GM12878 (cell line): Measurements from ENCODE around the gene PFN2. TPM values are rescaled to one million over a fixed set of nuclear protein-coding genes. Genes with fewer than 3 reads are reported as not detected.

Source experiments
- ATAC-seq: fragments of 200-7000 bp; cut with Tn5 transposase; 3 replicates; pipeline ENCODE4 v1.9.1; 2020; ENCODE audit warnings: mild to moderate bottlenecking, moderate library complexity
- BruUV-seq: library from RNA; stranded (reverse); fragments of 400-500 nt; replicated peaks from 2 replicates; lab custom pipeline; 2021; lab: Mats Ljungman, UMichigan
- CTCF ChIA-PET: fragments of 300-600 bp; sonication (Branson Sonifier 250); formaldehyde crosslinking; extraction: SDS; loops from one replicate; lab custom pipeline; 2021; ENCODE audit warnings: inconsistent platforms; lab: Yijun Ruan, JAX
- POLR2A ChIA-PET: fragments of 350-600 bp; formaldehyde crosslinking; extraction: SDS; loops from one replicate; lab custom pipeline; 2021; ENCODE audit warnings: inconsistent platforms; lab: Charles Lee
- RAD21 ChIA-PET: fragments of 300-600 bp; sonication (Branson Sonifier 250); formaldehyde crosslinking; loops from one replicate; lab custom pipeline; 2023; ENCODE audit warnings: antibody characterized with exemption; ENCODE audit not compliant: unreplicated experiment; lab: Charles Lee
- SMC1A ChIA-PET: fragments of 300-600 bp; sonication (Branson Sonifier 250); formaldehyde crosslinking; loops from one replicate; lab custom pipeline; 2023; ENCODE audit not compliant: unreplicated experiment, uncharacterized antibody; lab: Charles Lee
- DNase-seq: peaks from one replicate; pipeline ENCODE4 v3.0.0-alpha.2; 2011; ENCODE audit warnings: low read depth, low spot score
- FAIRE-seq: peaks from 3 replicates; lab custom pipeline; 2011; peaks lifted over from hg19 to GRCh38; lab: Jason Lieb, UNC
- H2AFZ ChIP-seq: 2 replicates; pipeline ENCODE4 v1.6.0; 2011; ENCODE audit warnings: low read depth, low read length, control low read depth; ENCODE audit not compliant: control insufficient read depth
- H3K27ac ChIP-seq: 2 replicates; pipeline ENCODE4 v1.5.1; 2011; ENCODE audit warnings: control low read depth; ENCODE audit not compliant: control insufficient read depth, insufficient read depth
- H3K27me3 ChIP-seq, 2 experiments: replicated peaks in 1 of 2; 2 replicates each; pipeline versions ENCODE4 v1.6.0 to v1.6.1; 2011; ENCODE audit warnings: low read length in 1 of 2; ENCODE audit not compliant: control insufficient read depth in 2 of 2, insufficient read depth in 2 of 2
- H3K36me3 ChIP-seq, 2 experiments: 2 replicates each; pipeline ENCODE4 v1.5.1; 2011; ENCODE audit warnings: low read length in 1 of 2; ENCODE audit not compliant: control insufficient read depth in 2 of 2, insufficient read depth in 2 of 2
- H3K4me1 ChIP-seq: 2 replicates; pipeline ENCODE4 v1.6.1; 2011; ENCODE audit warnings: mild to moderate bottlenecking, low read length, moderate library complexity, mixed read lengths; ENCODE audit not compliant: control insufficient read depth, insufficient read depth
- H3K4me2 ChIP-seq: 2 replicates; pipeline ENCODE4 v1.6.0; 2011; ENCODE audit warnings: control low read depth; ENCODE audit not compliant: control insufficient read depth, insufficient read depth
- H3K4me3 ChIP-seq: fragments of 200-600 bp; sonication (generic); 2 replicates; pipeline ENCODE4 v1.5.1; 2016
- H3K79me2 ChIP-seq: 2 replicates; pipeline ENCODE4 v1.6.0; 2011; ENCODE audit warnings: low read length; ENCODE audit not compliant: control insufficient read depth, insufficient read depth
- H3K9ac ChIP-seq: 2 replicates; pipeline ENCODE4 v1.8.0; 2011; ENCODE audit warnings: low read length, control low read depth, mixed read lengths; ENCODE audit not compliant: control insufficient read depth, insufficient read depth
- H3K9me3 ChIP-seq: replicated peaks from 3 replicates; pipeline ENCODE4 v1.5.1; 2011; ENCODE audit warnings: mild to moderate bottlenecking, low read length; ENCODE audit not compliant: control insufficient read depth, insufficient read depth
- H4K20me1 ChIP-seq: 2 replicates; pipeline ENCODE4 v1.6.0; 2011; ENCODE audit not compliant: control insufficient read depth, insufficient read depth
- CREM ChIP-seq: IDR thresholded peaks from 2 replicates; pipeline ENCODE4 v1.6.1; 2014; ENCODE audit warnings: antibody characterized with exemption, low read depth
- IKZF1 ChIP-seq: fragments of 450-650 bp; conservative IDR thresholded peaks from 2 replicates; pipeline ENCODE4 v1.6.1; 2017; ENCODE audit warnings: antibody characterized with exemption, mild to moderate bottlenecking
- PBX3 ChIP-seq: IDR thresholded peaks from 2 replicates; pipeline ENCODE4 v1.6.1; 2011; ENCODE audit warnings: mild to moderate bottlenecking, low read depth, low read length, moderate library complexity; ENCODE audit not compliant: insufficient replicate concordance
- PML ChIP-seq: IDR thresholded peaks from 2 replicates; pipeline ENCODE4 v1.6.1; 2012; ENCODE audit warnings: low read length, inconsistent platforms
- POLR2A ChIP-seq: IDR thresholded peaks from 2 replicates; pipeline ENCODE4 v1.6.1; 2011; ENCODE audit warnings: low read depth, mild to moderate bottlenecking, low read length
- RAD51 ChIP-seq: fragments of 450-650 bp; IDR thresholded peaks from 2 replicates; pipeline ENCODE4 v1.6.1; 2016; ENCODE audit warnings: moderate library complexity, mild to moderate bottlenecking, inconsistent platforms
- SMARCA5 ChIP-seq: fragments of 450-650 bp; IDR thresholded peaks from 2 replicates; pipeline ENCODE4 v1.6.1; 2017; ENCODE audit warnings: mild to moderate bottlenecking
- SPI1 ChIP-seq: IDR thresholded peaks from 2 replicates; pipeline ENCODE4 v1.6.1; 2011; ENCODE audit warnings: low read depth, mild to moderate bottlenecking, low read length, moderate library complexity, borderline replicate concordance; ENCODE audit not compliant: insufficient read depth
- TBL1XR1 ChIP-seq: IDR thresholded peaks from 2 replicates; pipeline ENCODE4 v1.6.1; 2012; ENCODE audit warnings: low read depth, low read length, improper control_type of control experiment
- WGBS: methylation state at CpG from one replicate; pipeline ENCODE4 v1.1.6; 2016; ENCODE audit warnings: low lambda C conversion rate; ENCODE audit not compliant: insufficient replicate concordance, insufficient coverage; ENCODE audit errors: missing lambda C conversion rate; 5-methylcytosine and 5-hydroxymethylcytosine counted together
- in situ Hi-C: fragments of 300-500 bp; cut with MboI; formaldehyde crosslinking; loops from 9 replicates; pipeline ENCODE4 v1.14.3; 2018; ENCODE audit warnings: mixed read lengths
- intact Hi-C: fragments of 100-400 bp; cut with micrococcal nuclease; formaldehyde crosslinking; loops from one replicate; pipeline ENCODE4 v1.14.2; 2022; ENCODE audit not compliant: unreplicated experiment
- polyA plus RNA-seq, 11 experiments: library from polyadenylated mRNA; depleted of rRNA in 4 of 11; unstranded in 6 of 11; stranded (reverse) in 5 of 11; fragments of >200 nt; fragmentation: Nextera tagmentation in 4 of 11; fragmentation: Illumina TruSeq in 1 of 11; extraction: Ambion mirVana in 4 of 11; extraction: Trizol in 1 of 11; gene quantifications; 1 replicate in 1 of 11; 2 replicates in 10 of 11; pipeline versions ENCODE4 v1.2.1 to v1.2.3, GENCODE V29; 2011 to 2016; ENCODE audit warnings: inconsistent platforms in 2 of 11, missing spikeins in 2 of 11, low read depth in 1 of 11
- total RNA-seq, 4 experiments: library from RNA; depleted of rRNA in 3 of 4; stranded (reverse); fragments of >200 nt in 3 of 4; fragmentation: Illumina TruSeq in 1 of 4; extraction: Trizol in 1 of 4; gene quantifications; 2 replicates each; pipeline versions ENCODE4 v1.2.1 to v1.2.3, GENCODE V29; 2013 to 2021

Gene PFN2
- total and polyA plus RNA-seq, 10 of the 15 experiments (the other 5 are each of a cell fraction or from before 2014, with no cell fraction given) = 3.1 to 78.9 (median 5.3) TPM

- BruUV-seq = TSS peak; percentile 53
- POLR2A ChIA-PET = interaction anchor here (0.6 to 0.7 kb wide), 2 partner anchors 21 to 205 kb away, joined by 3 to 4 read pairs; no protein-coding TSS in a partner anchor
- Histone ChIP-seq H3K27me3 (0 out of 4 replicates have a peak, but pooled peaks cover 0 to 4% of the 10 kb centered on the region in 2 experiments), H3K79me2 (peaks cover 5% of the 10 kb centered on the region), H3K9ac (peak overlapping the region; percentile 52; the same call in 1 of the 2 replicates), H3K36me3 (no peaks in the 10 kb centered on the region), H4K20me1 (no peaks in the 10 kb centered on the region), H3K9me3 (no peaks in the 10 kb centered on the region), H3K27ac (no peak overlapping the region), H3K4me3 (peak overlapping the region; percentile 66)
- SMC1A ChIA-PET = interaction anchor here (1.1 to 2.2 kb wide), 5 partner anchors 16 to 213 kb away, joined by 3 to 7 read pairs (median 4); no protein-coding TSS in a partner anchor
- in situ Hi-C loops (loop anchor here (25.0 kb wide), 1 partner anchor 541 kb away; no protein-coding TSS in a partner anchor), intact Hi-C loops (loop anchor here (2.0 to 5.0 kb wide), 2 partner anchors 47 to 146 kb away; no protein-coding TSS in a partner anchor)
- peak; percentile 25 for ATAC-seq
- DNase-seq = no peak
- FAIRE-seq = no peak
- RAD21 ChIA-PET = interaction anchor here (9.3 kb wide), 1 partner anchor 212 kb away, joined by 111 read pairs; no protein-coding TSS in a partner anchor
- CTCF ChIA-PET = interaction anchor here (1.3 to 1.8 kb wide), 2 partner anchors 47 to 213 kb away, joined by 4 to 12 read pairs; no protein-coding TSS in a partner anchor
- WGBS = 4% methylated on average over 41 of the region's 42 CpGs
- no peak for TF ChIP-seq RAD51
- peak; percentile 61; the same call in 1 of the 2 replicates for TF ChIP-seq IKZF1
- no peak for TF ChIP-seq PML
- TF ChIP-seq POLR2A = no peak
- 0 out of 2 replicates have a peak, but pooled peaks have one; percentile 18 for TF ChIP-seq SPI1
- TF ChIP-seq TBL1XR1 = no peak
- no peak for TF ChIP-seq PBX3
- no peak for TF ChIP-seq SMARCA5
- no peak for TF ChIP-seq CREM
- TF ChIP-seq, all 136 proteins: peak for 2
- H3K4me2 ChIP-seq = peak overlapping the region; percentile 91
- H3K4me1 ChIP-seq = no peaks in the 10 kb centered on the region
- H2AFZ ChIP-seq = peak overlapping the region; percentile 81
These were observed 844 bp upstream of the PFN2 start for GRCh38 chr3:149971403-149972075.
